ENCODE measurements around the gene SPIB.

GRCh38 chr19:50412419-50412818 is 6.3 kb upstream of the SPIB start:
- TF ChIP-seq CTCF (IDR thresholded peaks at IDR 0.05), result no peak
- TF ChIP-seq POLR2A (IDR thresholded peaks at IDR 0.05), result no peak
